Stimulated activated effector memory CD8-positive, alpha-beta T cell treated with anti-CD3 and anti-CD28 coated beads, Interleukin-12 subunit alpha, Interleukin-12 subunit beta, amount 100 ng/mL, for 72 hours (primary cell): Measurements from ENCODE around the gene RGL2.

Experiments used
- ATAC-seq: fragments of 150-1000 bp; cut with Tn5 transposase; 2 replicates; pipeline ENCODE4 v1.10.0; 2021
- DNase-seq, 2 donors: peaks; one replicate each; pipeline ENCODE4 v3.0.0; 2021 to 2022; ENCODE audit warnings: low spot score in 2 of 2
- H3K27ac Mint-ChIP-seq: one replicate; pipeline ENCODE4 v1.8.0; 2022; ENCODE audit warnings: mild to moderate bottlenecking, mixed read lengths
- H3K36me3 Mint-ChIP-seq: one replicate; pipeline ENCODE4 v1.8.0; 2022; ENCODE audit warnings: mild to moderate bottlenecking, mixed read lengths
- H3K4me1 Mint-ChIP-seq: one replicate; pipeline ENCODE4 v1.8.0; 2022; ENCODE audit warnings: mixed read lengths
- H3K4me3 Mint-ChIP-seq: one replicate; pipeline ENCODE4 v1.8.0; 2022; ENCODE audit warnings: mild to moderate bottlenecking, mixed read lengths
- H3K9me3 Mint-ChIP-seq: one replicate; pipeline ENCODE4 v1.8.0; 2022; ENCODE audit warnings: mixed read lengths

RGL2 gene

DNA sequence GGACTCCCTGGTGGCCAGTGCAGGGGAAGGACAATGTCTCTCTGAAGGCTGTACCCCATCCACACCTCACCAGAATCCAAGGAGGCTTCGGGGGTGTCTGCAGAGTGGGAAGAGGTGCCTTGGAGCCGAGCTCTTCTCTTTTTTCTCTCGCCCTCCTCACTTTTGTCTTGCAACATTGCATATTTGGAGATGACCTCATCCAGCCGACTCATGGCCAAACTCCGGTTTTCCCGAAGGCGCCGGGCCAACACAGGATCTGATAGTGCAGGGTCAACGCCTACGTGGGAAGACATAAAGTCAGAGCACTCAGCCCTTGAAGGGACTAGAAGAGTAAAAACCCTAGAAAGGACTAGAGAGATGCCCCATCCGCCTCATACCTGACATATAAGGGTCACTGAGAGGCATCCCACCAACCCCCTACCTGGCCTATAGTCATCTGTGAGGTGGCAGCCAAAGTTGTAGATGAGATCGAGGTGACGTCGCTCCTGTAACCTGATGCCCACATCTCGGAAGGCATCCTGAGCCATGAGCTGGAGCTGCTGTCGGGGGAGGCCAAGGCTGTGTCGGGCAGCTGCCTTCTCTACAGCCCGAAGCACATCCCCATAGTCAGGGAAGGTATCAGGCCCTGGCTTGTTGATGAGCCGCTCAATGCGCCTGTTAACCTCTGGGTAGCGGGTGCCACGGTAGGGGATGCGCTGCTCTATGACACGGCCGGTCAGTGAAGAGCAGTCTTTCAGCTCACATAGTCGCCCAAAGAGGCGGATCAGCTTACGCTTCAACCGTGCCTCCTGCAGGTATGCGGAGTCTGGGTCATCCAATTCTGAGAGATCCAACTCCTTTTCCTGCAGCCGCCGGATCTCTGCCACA, 21.8 kb upstream of the RGL2 start:
- Mint-ChIP-seq H3K9me3 (no peaks in the 10 kb centered on the region), H3K4me1 (peaks cover 80% of the 10 kb centered on the region), H3K36me3 (peaks cover 71% of the 10 kb centered on the region), H3K4me3 (peak overlapping the region; percentile 100), H3K27ac (peak overlapping the region; percentile 100)
- ATAC-seq (no peak), DNase-seq (no peak)

DNA sequence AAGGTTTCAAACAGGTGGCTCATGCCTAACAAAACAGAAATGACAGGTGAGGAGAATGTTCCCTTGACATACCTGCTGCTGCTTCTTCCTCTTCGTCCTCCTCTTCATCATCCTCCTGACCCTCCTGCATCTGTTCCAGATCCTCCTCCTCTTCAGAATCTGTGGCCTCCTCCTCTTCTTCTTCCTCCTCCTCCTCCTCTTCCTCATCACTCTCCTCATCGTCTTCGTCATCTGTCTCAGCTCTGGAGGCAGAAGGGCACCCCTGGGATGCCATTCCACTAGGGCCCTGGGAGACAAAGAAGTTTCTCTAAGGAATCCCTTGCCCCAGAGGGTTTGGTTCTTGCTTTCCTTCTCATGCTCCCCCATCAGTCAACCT, 21.2 kb upstream of the RGL2 start:
- Mint-ChIP-seq H3K4me1 (peaks cover 86% of the 10 kb centered on the region), H3K9me3 (no peaks in the 10 kb centered on the region), H3K27ac (peak overlapping the region; percentile 100), H3K4me3 (peak overlapping the region; percentile 100), H3K36me3 (peaks cover 71% of the 10 kb centered on the region)
- ATAC-seq (no peak), DNase-seq (no peak)

DNA sequence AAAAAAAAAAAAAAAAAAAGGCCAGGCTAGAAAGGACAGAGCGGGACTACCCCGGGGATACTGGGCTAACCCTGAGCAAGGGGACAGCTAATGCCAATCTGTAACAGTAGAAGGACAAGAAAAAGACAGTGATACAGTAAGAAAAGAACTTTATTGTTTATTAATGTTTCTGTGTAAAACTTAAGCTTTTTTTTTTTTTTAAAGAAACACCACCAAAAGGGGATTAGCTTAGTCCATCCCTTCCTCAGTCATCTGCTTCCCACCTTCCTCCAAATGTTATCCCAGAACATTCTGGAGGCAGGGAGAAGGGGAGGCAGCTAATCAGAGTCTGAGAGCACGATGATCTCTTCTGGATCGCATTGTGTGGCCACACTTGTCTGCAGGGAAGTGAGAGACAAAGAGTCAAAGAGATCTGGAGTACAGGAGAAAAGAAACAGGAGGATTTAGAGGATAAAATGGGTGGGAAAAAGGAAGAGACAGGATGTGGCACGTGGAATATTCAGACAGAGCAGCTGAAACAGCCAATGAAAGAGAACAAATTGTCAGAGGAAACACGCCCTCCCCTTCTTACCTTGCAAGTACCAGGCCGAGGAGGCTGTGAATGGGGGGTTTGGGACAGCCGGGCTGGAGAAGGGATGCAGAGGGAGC, 19.8 kb upstream of the RGL2 start:
- peaks cover 88% of the 10 kb centered on the region for H3K4me1 Mint-ChIP-seq
- ATAC-seq (no peak), DNase-seq (no peak)
- H3K36me3 Mint-ChIP-seq = peaks cover 81% of the 10 kb centered on the region
- H3K9me3 Mint-ChIP-seq = no peaks in the 10 kb centered on the region
- peak overlapping the region; percentile 100 for H3K27ac Mint-ChIP-seq
- H3K4me3 Mint-ChIP-seq = peak overlapping the region; percentile 100

GRCh38 chr6:33317669-33318425, 19.1 kb upstream of the RGL2 start, which contains the start of gene ZBTB22:
ZBTB22 (minus strand) TSS chr6:33317744; CDS start chr6:33316916, 828 bp downstream.
- Mint-ChIP-seq H3K4me3 (peak within 1 kb of the TSS; percentile 100), H3K27ac (peak within 1 kb of the TSS; percentile 100), H3K36me3 (peaks cover 81% of the 10 kb centered on the region), H3K9me3 (no peaks in the 10 kb centered on the region), H3K4me1 (peaks cover 81% of the 10 kb centered on the region)
- ATAC-seq = peak; percentile 77
- peak; percentile 89 to 98 for DNase-seq

DNA sequence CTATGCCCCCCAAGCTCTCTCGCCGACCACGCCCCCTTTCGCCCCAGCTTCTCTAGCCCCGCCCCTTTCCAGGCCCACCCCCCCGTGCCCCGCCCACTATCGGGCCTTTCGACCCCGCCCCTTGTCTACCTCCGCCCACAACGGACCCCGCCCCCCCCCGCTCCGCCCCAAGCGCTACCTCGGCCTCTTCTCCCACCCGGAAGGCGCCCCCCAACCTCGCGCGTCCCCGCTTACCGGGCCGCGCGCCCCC, 18.6 kb upstream of the RGL2 start:
- DNase-seq (no peak), ATAC-seq (no peak)
- Mint-ChIP-seq H3K27ac (peak overlapping the region; percentile 100), H3K36me3 (peaks cover 81% of the 10 kb centered on the region), H3K4me1 (peaks cover 81% of the 10 kb centered on the region), H3K9me3 (no peaks in the 10 kb centered on the region), H3K4me3 (peak overlapping the region; percentile 100)

DNA sequence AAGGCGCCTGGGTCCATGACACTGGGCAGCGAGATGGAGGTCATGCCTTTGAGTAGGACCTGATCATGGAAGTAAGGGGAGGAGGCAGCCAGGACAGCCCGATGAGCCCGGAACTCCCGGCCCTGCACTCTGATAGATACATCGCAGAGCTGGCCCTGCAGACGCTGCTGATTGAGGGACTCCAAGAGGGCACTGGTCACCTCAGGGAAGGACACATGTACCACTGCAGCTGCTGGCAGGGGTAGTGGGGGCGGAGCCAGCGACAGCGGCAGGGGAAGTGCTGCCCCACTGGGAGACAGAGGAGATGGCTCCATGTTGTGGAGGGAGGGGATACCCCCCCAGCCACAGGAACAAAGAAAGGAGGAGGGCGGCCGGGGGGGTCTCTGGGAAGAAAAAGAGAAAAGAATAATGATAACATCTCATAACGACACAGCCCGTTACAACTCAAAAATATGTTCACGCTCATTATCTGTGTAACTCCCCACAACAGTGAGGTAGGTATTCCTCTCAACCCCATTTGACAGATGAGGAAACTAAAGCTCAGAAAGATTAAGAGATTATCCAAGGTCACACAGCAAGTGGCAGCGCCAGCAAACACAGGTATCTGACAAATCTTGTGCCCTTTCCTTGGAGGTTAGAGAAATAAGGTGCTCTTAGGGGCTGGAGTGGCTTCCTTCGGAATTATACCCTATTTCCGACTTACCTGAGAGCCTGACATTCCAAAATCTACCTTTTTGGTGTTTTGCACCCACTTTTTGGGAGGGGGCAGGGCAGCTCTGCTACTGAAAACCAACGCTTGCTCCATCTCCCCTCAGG, 18.1 kb upstream of the RGL2 start:
- DNase-seq (no peak), ATAC-seq (no peak)
- peak overlapping the region; percentile 100 for H3K4me3 Mint-ChIP-seq
- peaks cover 81% of the 10 kb centered on the region for H3K36me3 Mint-ChIP-seq
- H3K27ac Mint-ChIP-seq = peak overlapping the region; percentile 100
- H3K4me1 Mint-ChIP-seq = peaks cover 81% of the 10 kb centered on the region
- H3K9me3 Mint-ChIP-seq = no peaks in the 10 kb centered on the region

GRCh38 chr6:33315793-33316602, 17.3 kb upstream of the RGL2 start:
- peak overlapping the region; percentile 100 for H3K4me3 Mint-ChIP-seq

DNA sequence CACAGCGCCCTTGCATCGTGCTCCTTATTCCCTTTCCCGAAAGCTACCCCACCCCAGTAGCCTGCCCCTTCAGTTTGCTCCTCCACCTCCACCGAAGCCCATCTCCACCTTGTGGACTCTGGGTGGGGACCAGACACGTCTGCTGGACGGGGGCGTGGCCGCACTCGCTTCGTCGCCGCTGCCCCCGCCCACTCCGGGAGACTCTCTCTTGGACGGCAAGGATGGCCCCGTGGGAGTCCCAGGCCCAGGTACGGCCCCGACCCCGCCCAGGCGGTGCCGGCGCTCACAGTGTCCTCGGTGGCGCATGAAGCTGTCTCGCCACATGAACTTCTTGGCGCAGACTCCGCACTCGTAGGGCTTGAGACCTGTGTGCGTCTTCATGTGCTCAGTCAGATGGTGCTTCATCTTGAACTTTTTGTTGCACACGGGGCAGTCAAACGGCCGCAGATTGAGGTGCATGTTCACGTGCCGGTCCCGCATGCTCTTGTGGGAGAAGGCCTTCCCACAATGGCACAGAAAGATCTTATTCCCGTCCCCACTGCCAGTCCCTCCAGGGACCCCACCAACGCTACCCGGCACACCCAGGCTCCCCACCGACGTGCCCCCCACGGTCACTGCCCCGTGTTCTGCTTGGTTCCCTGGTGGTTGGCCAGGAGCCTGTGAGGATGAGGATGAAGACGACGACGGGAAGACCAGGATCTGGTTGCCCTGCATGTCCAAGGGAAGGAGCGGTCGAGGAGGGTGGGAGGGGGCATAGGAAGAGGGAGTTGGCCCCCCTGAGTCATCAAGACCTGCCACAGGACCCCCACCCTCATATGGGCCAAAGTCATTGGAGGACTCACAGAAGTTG, 16.4 kb upstream of the RGL2 start:
- Mint-ChIP-seq H3K27ac (peak overlapping the region; percentile 99), H3K36me3 (peaks cover 81% of the 10 kb centered on the region), H3K4me1 (peaks cover 69% of the 10 kb centered on the region), H3K4me3 (peak overlapping the region; percentile 100), H3K9me3 (no peaks in the 10 kb centered on the region)
- no peak for ATAC-seq
- no peak for DNase-seq

More at GRCh38 chr6:33315793-33316602, 17.3 kb upstream of the RGL2 start:
- H3K27ac Mint-ChIP-seq = peak overlapping the region; percentile 99
- H3K9me3 Mint-ChIP-seq = no peaks in the 10 kb centered on the region
- DNase-seq = no peak
- peaks cover 78% of the 10 kb centered on the region for H3K4me1 Mint-ChIP-seq
- peaks cover 81% of the 10 kb centered on the region for H3K36me3 Mint-ChIP-seq
- ATAC-seq = no peak

GRCh38 chr6:33314515-33314942, 15.8 kb upstream of the RGL2 start:
- H3K36me3 Mint-ChIP-seq = peaks cover 81% of the 10 kb centered on the region
- H3K27ac Mint-ChIP-seq = peak overlapping the region; percentile 99
- no peaks in the 10 kb centered on the region for H3K9me3 Mint-ChIP-seq
- peak; percentile 60 for ATAC-seq
- H3K4me1 Mint-ChIP-seq = peaks cover 63% of the 10 kb centered on the region
- DNase-seq = peak; percentile 28 to 80
- H3K4me3 Mint-ChIP-seq = peak overlapping the region; percentile 100

GRCh38 chr6:33313709-33314514, 15.2 kb upstream of the RGL2 start, which contains the start of gene TAPBP:
TAPBP (minus strand) TSS chr6:33314078; CDS start chr6:33314041, 37 bp downstream.
- ATAC-seq (peak; percentile 64), DNase-seq (peak; percentile 61 to 95)
- H3K27ac Mint-ChIP-seq = peak within 1 kb of the TSS; percentile 99
- peaks cover 57% of the 10 kb centered on the region for H3K4me1 Mint-ChIP-seq
- peaks cover 81% of the 10 kb centered on the region for H3K36me3 Mint-ChIP-seq
- H3K4me3 Mint-ChIP-seq = peak within 1 kb of the TSS; percentile 100
- H3K9me3 Mint-ChIP-seq = no peaks in the 10 kb centered on the region

DNA sequence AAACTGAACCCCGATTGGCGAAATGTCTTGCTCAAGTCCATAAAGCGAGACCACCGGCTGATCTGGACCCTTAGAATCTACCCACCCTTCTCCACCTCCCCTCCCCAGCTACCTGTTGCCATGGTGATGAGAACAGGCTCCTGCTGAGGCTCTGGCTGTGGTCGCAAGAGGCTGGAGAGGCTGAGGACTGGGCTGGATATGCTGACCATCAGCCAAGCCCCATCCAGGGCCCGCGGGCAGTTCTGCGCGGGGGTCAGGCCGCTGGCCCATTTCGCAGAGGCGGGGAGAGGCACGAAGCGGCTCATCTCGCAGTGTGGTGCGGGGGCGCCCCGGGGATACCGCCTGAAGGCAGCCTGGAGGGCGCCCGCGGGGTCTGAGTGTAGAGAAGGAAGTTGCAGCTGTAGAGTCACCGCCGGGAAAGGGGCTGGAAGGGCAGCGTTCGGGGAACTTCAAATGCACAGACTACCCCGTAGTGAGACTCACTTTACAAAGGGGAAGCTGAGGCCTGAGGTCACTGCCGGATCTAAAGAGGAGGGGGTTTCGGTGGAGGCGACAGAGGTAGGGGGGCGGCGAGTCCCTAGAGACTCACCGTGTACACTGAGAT, 14.5 kb upstream of the RGL2 start:
- peak; percentile 24 for ATAC-seq
- Mint-ChIP-seq H3K4me3 (peak overlapping the region; percentile 100), H3K36me3 (peaks cover 81% of the 10 kb centered on the region), H3K27ac (peak overlapping the region; percentile 99), H3K9me3 (no peaks in the 10 kb centered on the region), H3K4me1 (peaks cover 55% of the 10 kb centered on the region)
- DNase-seq = peak in 1 of 2 donors; percentile 79

DNA sequence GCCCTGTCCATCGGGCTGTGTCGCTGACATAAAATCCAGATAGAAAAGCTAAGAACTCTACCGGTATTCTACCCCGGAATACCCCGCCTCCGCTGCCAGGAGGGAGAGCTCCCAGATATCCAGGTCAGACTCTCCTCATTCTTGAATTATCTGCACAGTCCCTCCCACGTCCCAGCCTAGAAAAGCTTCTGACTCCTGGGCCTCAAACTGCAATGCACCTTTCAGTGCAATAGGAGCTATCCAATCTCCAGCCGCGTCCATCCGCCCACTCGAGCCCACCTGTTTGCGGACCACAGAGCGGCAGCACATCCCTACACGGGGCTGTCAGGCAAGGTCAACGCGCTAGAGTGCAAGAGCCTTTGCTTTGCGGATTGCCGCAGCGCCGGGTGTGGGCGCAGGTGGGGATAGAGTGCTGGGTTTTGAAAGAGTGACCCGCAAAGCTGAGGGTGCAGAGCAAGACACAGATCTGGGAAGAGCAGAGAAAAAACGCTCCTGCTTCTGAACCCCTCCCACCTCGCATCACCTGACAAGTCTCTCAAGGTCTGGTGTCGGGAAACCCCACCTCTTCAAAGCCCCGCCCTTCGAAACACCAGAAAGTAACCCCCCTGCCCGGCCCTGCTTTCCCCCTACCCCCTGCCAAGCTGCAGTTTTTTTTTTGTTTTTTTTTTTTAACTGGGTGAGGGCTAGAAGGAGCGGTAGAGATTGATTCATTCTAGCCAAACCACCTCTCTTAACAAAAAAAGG, 13.8 kb upstream of the RGL2 start:
- Mint-ChIP-seq H3K9me3 (no peaks in the 10 kb centered on the region), H3K27ac (peak overlapping the region; percentile 99), H3K36me3 (peaks cover 81% of the 10 kb centered on the region), H3K4me3 (peak overlapping the region; percentile 100), H3K4me1 (peaks cover 50% of the 10 kb centered on the region)
- peak; percentile 59 for ATAC-seq
- peak in 1 of 2 donors; percentile 81 for DNase-seq
